Measurements from ENCODE around the gene TGFBR3.

The TGFBR3 gene

GRCh38 chr1:91718877-91719276, 167.1 kb downstream of the TGFBR3 start:
- ChIA-PET POLR2A (no interaction called here), CTCF (interaction anchor here (0.7 kb wide), 1 partner anchor 204 kb away, joined by 3 read pairs; no protein-coding TSS in a partner anchor)

GRCh38 chr1:91718368-91718767, 167.6 kb downstream of the TGFBR3 start:
- Histone ChIP-seq H3K27ac (ENCODE audit: extremely low read depth, low read depth, low read length) (no peak overlapping the region), H3K9me3 (ENCODE audit: control insufficient read depth, insufficient read depth, low read depth, low read length) (no peaks in the 10 kb centered on the region), H3K4me3 (ENCODE audit: low read depth, low read length) (no peak overlapping the region), H3K36me3 (ENCODE audit: control insufficient read depth in 2 of 2, insufficient read depth in 1 of 2, low read length in 2 of 2) (peaks cover 0 to 32% of the 10 kb centered on the region in 2 experiments; a peak in 1 of 3 replicates), H3K4me1 (ENCODE audit: control insufficient read depth, insufficient read depth, low read length) (no peaks in the 10 kb centered on the region)
- ChIA-PET POLR2A (no interaction called here), CTCF (interaction anchor here (0.7 kb wide), 1 partner anchor 203 kb away, joined by 3 read pairs; no protein-coding TSS in a partner anchor)
- TF ChIP-seq ZNF629 (tag by site-specific recombination; IDR thresholded peaks at IDR 0.05), result no peak
- TF ChIP-seq ZNF248 (tag by site-specific recombination; IDR thresholded peaks at IDR 0.05), result no peak
- TF ChIP-seq ZNF214 (tag by site-specific recombination; IDR thresholded peaks at IDR 0.05; ENCODE audit: borderline replicate concordance), result no peak
- no peak for TF ChIP-seq ZFP69B (tag by site-specific recombination; IDR thresholded peaks at IDR 0.05)
- no peak for TF ChIP-seq ZBTB48 (tag by site-specific recombination; IDR thresholded peaks at IDR 0.05)
- TF ChIP-seq GLI4 (tag by site-specific recombination; IDR thresholded peaks at IDR 0.05), result no peak
- TF ChIP-seq PATZ1 (tag by site-specific recombination; IDR thresholded peaks at IDR 0.05), result no peak
- TF ChIP-seq ZNF423 (tag by site-specific recombination; IDR thresholded peaks at IDR 0.05), result no peak
- TF ChIP-seq TSHZ1 (tag by site-specific recombination; IDR thresholded peaks at IDR 0.05; ENCODE audit: borderline replicate concordance), result no peak
- no peak for TF ChIP-seq MZF1 (tag by site-specific recombination; IDR thresholded peaks at IDR 0.05; ENCODE audit: borderline replicate concordance)
- TF ChIP-seq ZNF132 (tag by site-specific recombination; IDR thresholded peaks at IDR 0.05; ENCODE audit: borderline replicate concordance), result no peak
- no peak for TF ChIP-seq ZBTB7A (tag by site-specific recombination; IDR thresholded peaks at IDR 0.05; ENCODE audit: low read depth)

More at GRCh38 chr1:91718877-91719276, 167.1 kb downstream of the TGFBR3 start:
- Histone ChIP-seq H3K27ac (ENCODE audit: extremely low read depth, low read depth, low read length) (no peak overlapping the region), H3K36me3 (ENCODE audit: control insufficient read depth in 2 of 2, insufficient read depth in 1 of 2, low read length in 2 of 2) (peaks cover 0 to 32% of the 10 kb centered on the region in 2 experiments; a peak in 1 of 3 replicates), H3K4me1 (ENCODE audit: control insufficient read depth, insufficient read depth, low read length) (no peaks in the 10 kb centered on the region), H3K9me3 (ENCODE audit: control insufficient read depth, insufficient read depth, low read depth, low read length) (no peaks in the 10 kb centered on the region), H3K4me3 (ENCODE audit: low read depth, low read length) (no peak overlapping the region)
- TF ChIP-seq ZNF391 (tag by site-specific recombination; IDR thresholded peaks at IDR 0.05; ENCODE audit: borderline replicate concordance, low read depth), result no peak
- TF ChIP-seq ZSCAN18 (tag by site-specific recombination; IDR thresholded peaks at IDR 0.05), result no peak
- no peak for TF ChIP-seq ZNF747 (tag by site-specific recombination; IDR thresholded peaks at IDR 0.05)
- TF ChIP-seq ZNF596 (tag by site-specific recombination; IDR thresholded peaks at IDR 0.05), result no peak
- no peak for TF ChIP-seq HOXA7 (CRISPR knock-in tag; IDR thresholded peaks at IDR 0.05; ENCODE audit: borderline replicate concordance)
- TF ChIP-seq GLIS1 (tag by site-specific recombination; IDR thresholded peaks at IDR 0.05), result no peak
- TF ChIP-seq ZBTB21 (tag by site-specific recombination; IDR thresholded peaks at IDR 0.05), result no peak
- no peak for TF ChIP-seq ZNF350 (tag by site-specific recombination; IDR thresholded peaks at IDR 0.05)
